ENCODE measurements around the gene PGPEP1.
"Not testable (repeated sequence)": the region's sequence is repeated elsewhere in the genome, so short reads cannot be mapped to it uniquely, and the experiment has no call there.

Gene PGPEP1

GRCh38 chr19:18308051-18308947, 32.1 kb upstream of the PGPEP1 start:
- DNase-seq (ENCODE audit: low read depth) = no peak

- DNase-seq (ENCODE audit: low read depth) = no peak
Observed at GRCh38 chr19:18308948-18309325, 31.5 kb upstream of the PGPEP1 start.

GRCh38 chr19:18309525-18310064, 30.8 kb upstream of the PGPEP1 start:
- no peak for DNase-seq (ENCODE audit: low read depth)

GRCh38 chr19:18310118-18310909, 30.1 kb upstream of the PGPEP1 start:
- DNase-seq (ENCODE audit: low read depth) = no peak

- no peak for DNase-seq (ENCODE audit: low read depth)
Observed at GRCh38 chr19:18310966-18311365, 29.4 kb upstream of the PGPEP1 start.

GRCh38 chr19:18311502-18312091, 28.8 kb upstream of the PGPEP1 start:
- DNase-seq (ENCODE audit: low read depth) = no peak

- no peak for DNase-seq (ENCODE audit: low read depth)
Observed at GRCh38 chr19:18312092-18312534, 28.3 kb upstream of the PGPEP1 start.

GRCh38 chr19:18313398-18313797, 27.0 kb upstream of the PGPEP1 start:
- DNase-seq (ENCODE audit: low read depth) = no peak

- no peak for DNase-seq (ENCODE audit: low read depth)
Observed at GRCh38 chr19:18317961-18318800, 22.2 kb upstream of the PGPEP1 start.

GRCh38 chr19:18319591-18320135, 20.7 kb upstream of the PGPEP1 start:
- no peak for DNase-seq (ENCODE audit: low read depth)

- DNase-seq (ENCODE audit: low read depth) = no peak
Observed at GRCh38 chr19:18320865-18321733, 19.3 kb upstream of the PGPEP1 start.

- no peak for DNase-seq (ENCODE audit: low read depth)
Observed at GRCh38 chr19:18321734-18322102, 18.7 kb upstream of the PGPEP1 start.

- no peak for DNase-seq (ENCODE audit: low read depth)
Observed at GRCh38 chr19:18322318-18322758, 18.1 kb upstream of the PGPEP1 start.

- peak; percentile 91 for DNase-seq (ENCODE audit: low read depth)
Observed at GRCh38 chr19:18322759-18323460, 17.5 kb upstream of the PGPEP1 start, which contains the start of gene LSM4. Gene LSM4, minus strand, starts transcription at chr19:18323076. Its CDS starts 56 bp downstream, at chr19:18323020.

GRCh38 chr19:18324373-18324731, 16.0 kb upstream of the PGPEP1 start:
- DNase-seq (ENCODE audit: low read depth) = not testable (repeated sequence)

- no peak for DNase-seq (ENCODE audit: low read depth)
Observed at GRCh38 chr19:18326772-18327171, 13.6 kb upstream of the PGPEP1 start.

GRCh38 chr19:18328340-18329034, 11.9 kb upstream of the PGPEP1 start:
- peak; percentile 90 for DNase-seq (ENCODE audit: low read depth)

- DNase-seq (ENCODE audit: low read depth) = no peak
Observed at GRCh38 chr19:18329035-18329376, 11.4 kb upstream of the PGPEP1 start.

GRCh38 chr19:18330868-18331267, 9.5 kb upstream of the PGPEP1 start:
- no peak for DNase-seq (ENCODE audit: low read depth)
